ENCODE data around the gene DUS4L.

Gene DUS4L

DNA sequence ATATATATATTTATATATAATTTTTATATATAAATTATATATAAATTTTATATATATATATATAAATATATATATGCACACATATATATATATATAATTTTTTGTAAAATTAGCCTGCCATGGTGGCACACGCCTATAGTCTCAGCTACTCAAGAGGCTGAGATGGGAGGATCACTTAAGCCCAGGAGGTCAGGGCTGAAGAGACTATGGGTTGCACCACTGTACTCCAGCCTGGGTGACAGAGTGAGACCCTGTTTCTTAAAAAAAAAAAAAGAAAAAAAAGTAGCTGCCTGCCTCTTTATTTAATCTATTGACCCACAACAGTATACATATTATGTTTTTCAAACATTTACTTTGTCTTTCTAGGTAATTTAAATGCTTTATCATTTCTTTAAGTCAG, 35.5 kb downstream of the DUS4L start:
- Histone ChIP-seq H3K27me3 (ENCODE audit: control insufficient read depth in 3 of 3, insufficient read depth in 3 of 3, low read depth in 1 of 3, low read length in 3 of 3) (no peaks in the 10 kb centered on the region), H2AK5ac (ENCODE audit: low read depth, low read length) (no peak overlapping the region), H3K4ac (ENCODE audit: low read length) (no peak overlapping the region), H2BK120ac (ENCODE audit: low read depth, low read length) (no peak overlapping the region), H3K79me1 (ENCODE audit: low read depth, low read length) (no peaks in the 10 kb centered on the region), H2BK12ac (ENCODE audit: low read length) (no peak overlapping the region), H2BK5ac (ENCODE audit: low read length) (no peak overlapping the region), H3K36me3 (replicated peaks in 1 of 2; ENCODE audit: control insufficient read depth in 2 of 2, insufficient read depth in 2 of 2, low read length in 2 of 2) (peaks cover 0 to 70% of the 10 kb centered on the region in 2 donors), H2AFZ (ENCODE audit: low read length) (no peak overlapping the region), H3K23ac (ENCODE audit: low read depth, low read length, poor library complexity) (no peak overlapping the region), H3K27ac (replicated peaks; ENCODE audit: low read length) (no peak overlapping the region), H3K14ac (ENCODE audit: low read length) (no peak overlapping the region), H3K9me3 (replicated peaks in 1 of 2; ENCODE audit: control insufficient read depth in 2 of 2, insufficient read depth in 1 of 2, low read depth in 1 of 2, low read length in 2 of 2) (no peaks in the 10 kb centered on the region), H4K91ac (ENCODE audit: low read depth, low read length, poor library complexity) (no peak overlapping the region), H2BK15ac (ENCODE audit: low read length) (no peak overlapping the region), H3K4me2 (ENCODE audit: insufficient read depth, low read length, poor library complexity, severe bottlenecking) (no peak overlapping the region), H3K4me1 (ENCODE audit: control insufficient read depth in 2 of 2, insufficient read depth in 1 of 2, low read depth in 1 of 2, low read length in 2 of 2) (no peaks in the 10 kb centered on the region), H3K9ac (ENCODE audit: low read depth, low read length, poor library complexity) (no peak overlapping the region), H3K4me3 (ENCODE audit: low read length in 2 of 2) (no peak overlapping the region), H4K8ac (ENCODE audit: low read depth, low read length) (no peak overlapping the region), H3K18ac (ENCODE audit: low read length) (no peak overlapping the region)
- no peak for DNase-seq (ENCODE audit: low spot score)
- WGBS, 2 donors (ENCODE audit: extremely low coverage in 2 of 2, insufficient read length in 2 of 2, insufficient replicate concordance in 1 of 2), result no CpG with 5 or more reads among the region's 1 CpG

DNA sequence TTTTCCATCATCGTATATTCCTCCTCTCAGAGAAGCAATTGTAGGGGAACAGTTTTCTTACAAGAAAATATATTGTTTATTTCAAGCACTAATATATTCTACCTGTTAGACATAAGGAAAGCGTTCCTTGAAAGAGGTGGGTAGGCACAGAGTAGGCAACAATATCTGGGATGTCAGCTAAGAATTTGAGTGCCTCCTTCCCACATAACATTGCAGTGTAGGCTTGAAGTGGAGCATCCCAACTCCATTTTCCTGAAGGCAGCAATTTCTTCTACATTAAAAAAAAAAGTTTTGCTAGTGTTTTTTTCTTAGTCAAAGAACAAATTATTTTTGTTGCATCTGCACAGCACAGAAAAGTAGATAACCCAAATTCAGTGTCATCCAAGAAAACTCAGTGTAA, 37.0 kb downstream of the DUS4L start:
- no peaks in the 10 kb centered on the region for H3K4me1 ChIP-seq (ENCODE audit: control insufficient read depth in 2 of 2, insufficient read depth in 1 of 2, low read depth in 1 of 2, low read length in 2 of 2)
- H4K91ac ChIP-seq (ENCODE audit: low read depth, low read length, poor library complexity), result no peak overlapping the region
- no peak overlapping the region for H3K4me2 ChIP-seq (ENCODE audit: insufficient read depth, low read length, poor library complexity, severe bottlenecking)
- WGBS, 2 donors (ENCODE audit: extremely low coverage in 2 of 2, insufficient read length in 2 of 2, insufficient replicate concordance in 1 of 2), result no CpG with 5 or more reads among the region's 2 CpGs
- no peak overlapping the region for H2AFZ ChIP-seq (ENCODE audit: low read length)
- no peak overlapping the region for H3K4ac ChIP-seq (ENCODE audit: low read length)
- H3K23ac ChIP-seq (ENCODE audit: low read depth, low read length, poor library complexity), result no peak overlapping the region
- no peak overlapping the region for H2BK12ac ChIP-seq (ENCODE audit: low read length)
- no peak overlapping the region for H2BK120ac ChIP-seq (ENCODE audit: low read depth, low read length)
- DNase-seq (ENCODE audit: low spot score), result no peak
- no peaks in the 10 kb centered on the region for H3K27me3 ChIP-seq (ENCODE audit: control insufficient read depth in 3 of 3, insufficient read depth in 3 of 3, low read depth in 1 of 3, low read length in 3 of 3)
- no peak overlapping the region for H3K27ac ChIP-seq (replicated peaks; ENCODE audit: low read length)
- H3K14ac ChIP-seq (ENCODE audit: low read length), result no peak overlapping the region
- peaks cover 0 to 66% of the 10 kb centered on the region in 2 donors for H3K36me3 ChIP-seq (replicated peaks in 1 of 2; ENCODE audit: control insufficient read depth in 2 of 2, insufficient read depth in 2 of 2, low read length in 2 of 2)
- H3K9me3 ChIP-seq (replicated peaks in 1 of 2; ENCODE audit: control insufficient read depth in 2 of 2, insufficient read depth in 1 of 2, low read depth in 1 of 2, low read length in 2 of 2), result no peaks in the 10 kb centered on the region
- no peak overlapping the region for H3K9ac ChIP-seq (ENCODE audit: low read depth, low read length, poor library complexity)
- H3K79me1 ChIP-seq (ENCODE audit: low read depth, low read length), result no peaks in the 10 kb centered on the region
- no peak overlapping the region for H4K8ac ChIP-seq (ENCODE audit: low read depth, low read length)
- no peak overlapping the region for H2BK5ac ChIP-seq (ENCODE audit: low read length)
- no peak overlapping the region for H2BK15ac ChIP-seq (ENCODE audit: low read length)
- no peak overlapping the region for H3K18ac ChIP-seq (ENCODE audit: low read length)
- H2AK5ac ChIP-seq (ENCODE audit: low read depth, low read length), result no peak overlapping the region
- no peak overlapping the region for H3K4me3 ChIP-seq (ENCODE audit: low read length in 2 of 2)

DNA sequence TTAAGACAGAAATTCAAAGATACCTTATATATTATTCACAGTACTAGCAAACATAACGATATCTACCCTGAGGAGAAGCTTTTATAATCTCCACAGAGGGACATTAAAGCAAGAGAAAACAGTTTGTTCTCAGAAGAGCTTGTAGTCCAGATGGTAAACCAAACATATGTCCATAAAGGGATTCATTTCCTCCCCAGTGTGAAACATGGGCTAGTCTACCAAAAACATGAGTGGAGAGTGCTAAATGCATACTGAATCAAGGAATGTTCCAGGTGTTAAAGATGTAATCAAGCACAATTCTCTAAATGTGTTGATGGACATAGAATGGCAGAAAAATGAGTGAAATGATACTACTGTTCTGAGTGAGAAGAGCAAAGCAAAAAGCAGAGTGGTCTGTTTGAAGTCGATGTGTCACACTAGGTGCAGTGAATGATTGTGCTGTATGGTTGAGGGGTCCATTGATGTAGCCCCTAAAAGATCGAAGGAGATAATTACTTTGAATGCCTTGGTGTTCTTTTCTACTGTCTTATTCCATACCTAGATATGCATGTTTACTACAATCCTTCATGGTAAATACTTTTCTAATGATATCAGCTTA, 41.5 kb downstream of the DUS4L start:
- Histone ChIP-seq H2AFZ (ENCODE audit: low read length) (no peak overlapping the region), H3K79me1 (ENCODE audit: low read depth, low read length) (no peaks in the 10 kb centered on the region), H3K14ac (ENCODE audit: low read length) (no peak overlapping the region), H3K23ac (ENCODE audit: low read depth, low read length, poor library complexity) (no peak overlapping the region), H3K4ac (ENCODE audit: low read length) (no peak overlapping the region), H2BK12ac (ENCODE audit: low read length) (no peak overlapping the region), H3K18ac (ENCODE audit: low read length) (no peak overlapping the region), H3K27ac (replicated peaks; ENCODE audit: low read length) (no peak overlapping the region), H4K91ac (ENCODE audit: low read depth, low read length, poor library complexity) (no peak overlapping the region), H3K9me3 (replicated peaks in 1 of 2; ENCODE audit: control insufficient read depth in 2 of 2, insufficient read depth in 1 of 2, low read depth in 1 of 2, low read length in 2 of 2) (no peaks in the 10 kb centered on the region), H2BK120ac (ENCODE audit: low read depth, low read length) (no peak overlapping the region), H2AK5ac (ENCODE audit: low read depth, low read length) (no peak overlapping the region), H3K4me1 (ENCODE audit: control insufficient read depth in 2 of 2, insufficient read depth in 1 of 2, low read depth in 1 of 2, low read length in 2 of 2) (no peaks in the 10 kb centered on the region), H3K9ac (ENCODE audit: low read depth, low read length, poor library complexity) (no peak overlapping the region), H3K27me3 (ENCODE audit: control insufficient read depth in 3 of 3, insufficient read depth in 3 of 3, low read depth in 1 of 3, low read length in 3 of 3) (no peaks in the 10 kb centered on the region), H3K4me2 (ENCODE audit: insufficient read depth, low read length, poor library complexity, severe bottlenecking) (no peak overlapping the region), H4K8ac (ENCODE audit: low read depth, low read length) (no peak overlapping the region), H2BK15ac (ENCODE audit: low read length) (no peak overlapping the region), H2BK5ac (ENCODE audit: low read length) (no peak overlapping the region), H3K4me3 (ENCODE audit: low read length in 2 of 2) (no peak overlapping the region), H3K36me3 (replicated peaks in 1 of 2; ENCODE audit: control insufficient read depth in 2 of 2, insufficient read depth in 2 of 2, low read length in 2 of 2) (peaks cover 0 to 50% of the 10 kb centered on the region in 2 donors)
- no CpG with 5 or more reads among the region's 3 CpGs for WGBS, 2 donors (ENCODE audit: extremely low coverage in 2 of 2, insufficient read length in 2 of 2, insufficient replicate concordance in 1 of 2)
- no peak for DNase-seq (ENCODE audit: low spot score)

DNA sequence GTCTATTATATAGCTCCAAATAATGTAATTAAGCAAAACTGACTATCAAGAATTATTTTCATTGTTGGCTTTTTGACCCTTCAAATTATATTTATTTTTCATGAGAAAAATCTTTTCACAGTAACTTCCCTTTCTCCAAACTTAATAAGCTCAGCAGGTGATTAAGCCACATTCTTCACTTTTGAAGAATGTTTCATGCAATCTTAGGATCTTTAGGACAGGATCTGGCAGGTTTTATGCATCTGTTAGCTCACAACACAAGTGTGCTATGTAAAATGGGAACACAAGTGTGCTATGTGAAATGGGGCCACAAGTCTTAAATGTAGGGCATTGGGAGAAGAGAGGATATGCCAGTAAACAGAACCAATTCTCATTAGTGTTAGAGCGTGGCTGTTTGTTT, 42.5 kb downstream of the DUS4L start:
- no peak for DNase-seq (ENCODE audit: low spot score)
- Histone ChIP-seq H3K27me3 (ENCODE audit: control insufficient read depth in 3 of 3, insufficient read depth in 3 of 3, low read depth in 1 of 3, low read length in 3 of 3) (no peaks in the 10 kb centered on the region), H3K18ac (ENCODE audit: low read length) (no peak overlapping the region), H3K4me1 (ENCODE audit: control insufficient read depth in 2 of 2, insufficient read depth in 1 of 2, low read depth in 1 of 2, low read length in 2 of 2) (no peaks in the 10 kb centered on the region), H2BK15ac (ENCODE audit: low read length) (no peak overlapping the region), H2AFZ (ENCODE audit: low read length) (no peak overlapping the region), H3K27ac (replicated peaks; ENCODE audit: low read length) (no peak overlapping the region), H3K36me3 (replicated peaks in 1 of 2; ENCODE audit: control insufficient read depth in 2 of 2, insufficient read depth in 2 of 2, low read length in 2 of 2) (peaks cover 0 to 40% of the 10 kb centered on the region in 2 donors), H2BK5ac (ENCODE audit: low read length) (no peak overlapping the region), H3K4ac (ENCODE audit: low read length) (no peak overlapping the region), H3K9me3 (replicated peaks in 1 of 2; ENCODE audit: control insufficient read depth in 2 of 2, insufficient read depth in 1 of 2, low read depth in 1 of 2, low read length in 2 of 2) (no peaks in the 10 kb centered on the region), H2BK120ac (ENCODE audit: low read depth, low read length) (no peak overlapping the region), H3K4me3 (ENCODE audit: low read length in 2 of 2) (no peak overlapping the region), H2AK5ac (ENCODE audit: low read depth, low read length) (no peak overlapping the region), H3K79me1 (ENCODE audit: low read depth, low read length) (no peaks in the 10 kb centered on the region), H4K91ac (ENCODE audit: low read depth, low read length, poor library complexity) (no peak overlapping the region), H3K9ac (ENCODE audit: low read depth, low read length, poor library complexity) (no peak overlapping the region), H2BK12ac (ENCODE audit: low read length) (no peak overlapping the region), H3K4me2 (ENCODE audit: insufficient read depth, low read length, poor library complexity, severe bottlenecking) (no peak overlapping the region), H3K14ac (ENCODE audit: low read length) (no peak overlapping the region), H3K23ac (ENCODE audit: low read depth, low read length, poor library complexity) (no peak overlapping the region), H4K8ac (ENCODE audit: low read depth, low read length) (no peak overlapping the region)
- no CpG with 5 or more reads among the region's 1 CpG for WGBS, 2 donors (ENCODE audit: extremely low coverage in 2 of 2, insufficient read length in 2 of 2, insufficient replicate concordance in 1 of 2)
